DMS79 treated with DMSO at 0.1 percent for 48 hours (cell line): ENCODE measurements around the gene TCTA.
"Not testable (repeated sequence)": the region's sequence is repeated elsewhere in the genome, so short reads cannot be mapped to it uniquely, and the experiment has no call there.

Source experiments
- DNase-seq: peaks from one replicate; lab custom pipeline; 2025; lab: John Stamatoyannopoulos, UW

TCTA gene

GRCh38 chr3:49411968-49412631 is at the start of gene TCTA, which contains the start of gene RHOA:
TSS of gene TCTA (plus strand) at chr3:49412423. CDS start at chr3:49412427, 4 bp downstream.
TSS of gene RHOA (minus strand) at chr3:49411976. CDS start at chr3:49375589, 36,387 bp downstream.
- peak; percentile 92 for DNase-seq

DNA sequence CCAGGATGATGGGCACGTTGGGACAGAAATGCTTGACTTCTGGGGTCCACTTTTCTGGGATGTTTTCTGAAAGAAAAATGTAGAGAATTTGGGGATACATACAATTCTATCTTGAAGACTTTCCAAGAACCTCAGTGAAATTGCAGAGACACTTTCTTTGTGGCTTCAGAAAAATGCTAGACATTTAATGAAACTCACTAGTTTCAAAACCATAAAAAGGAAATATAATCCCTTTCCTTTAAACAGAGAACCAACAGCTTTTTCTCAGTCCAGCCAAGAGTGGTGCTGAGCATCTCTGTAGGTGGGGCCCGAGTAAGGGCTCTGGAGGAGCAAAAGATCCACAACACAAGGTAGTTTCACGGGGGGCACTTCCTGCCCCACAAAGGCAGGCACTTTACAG is 49.7 kb upstream of the TCTA start:
- no peak for DNase-seq

GRCh38 chr3:49370585-49371290 is 41.5 kb upstream of the TCTA start:
- no peak for DNase-seq

DNA sequence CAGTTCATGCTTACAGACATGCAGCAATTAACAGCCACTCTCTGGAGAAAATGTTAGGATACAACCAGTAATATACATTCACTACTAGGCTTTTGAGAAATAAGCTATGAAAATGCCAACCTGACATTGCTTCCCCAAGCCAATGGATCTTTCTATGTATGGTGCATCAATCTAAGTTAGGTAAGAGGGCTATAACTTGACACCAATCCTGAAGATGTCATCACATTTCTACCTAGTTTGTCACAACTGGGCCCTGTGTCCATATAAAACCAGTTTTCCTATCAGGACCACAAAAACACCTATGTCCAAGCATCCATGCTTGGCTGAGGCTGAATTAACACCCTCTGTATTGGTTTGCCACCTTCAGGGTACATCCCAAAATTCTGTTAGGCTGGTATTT is 40.3 kb upstream of the TCTA start:
- no peak for DNase-seq

GRCh38 chr3:49377483-49377882 is 34.7 kb upstream of the TCTA start:
- DNase-seq, result no peak

GRCh38 chr3:49378249-49378895 is 33.9 kb upstream of the TCTA start:
- DNase-seq, result peak; percentile 1

DNA sequence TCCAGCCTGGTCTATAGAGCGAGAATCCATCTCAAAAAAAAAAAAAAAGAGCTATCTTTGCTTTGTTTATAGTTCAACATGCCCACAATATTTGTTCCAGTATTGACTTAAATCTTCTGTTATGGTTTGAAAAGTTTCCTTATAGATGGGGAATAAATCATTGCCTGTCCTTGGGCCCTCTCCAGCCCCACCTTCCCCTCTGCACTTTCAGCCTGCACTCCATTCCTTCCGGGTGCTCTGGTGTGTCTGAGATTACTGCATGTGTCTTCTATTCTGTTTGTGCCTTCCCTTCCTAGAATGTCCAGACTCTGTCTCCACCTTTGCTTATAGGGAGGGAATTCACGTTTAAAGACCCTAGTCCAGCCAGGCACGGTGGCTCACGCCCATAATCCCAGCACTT is 28.8 kb upstream of the TCTA start:
- DNase-seq, result no peak

- DNase-seq, result no peak
Observed at GRCh38 chr3:49385617-49386016, 26.6 kb upstream of the TCTA start.

DNA sequence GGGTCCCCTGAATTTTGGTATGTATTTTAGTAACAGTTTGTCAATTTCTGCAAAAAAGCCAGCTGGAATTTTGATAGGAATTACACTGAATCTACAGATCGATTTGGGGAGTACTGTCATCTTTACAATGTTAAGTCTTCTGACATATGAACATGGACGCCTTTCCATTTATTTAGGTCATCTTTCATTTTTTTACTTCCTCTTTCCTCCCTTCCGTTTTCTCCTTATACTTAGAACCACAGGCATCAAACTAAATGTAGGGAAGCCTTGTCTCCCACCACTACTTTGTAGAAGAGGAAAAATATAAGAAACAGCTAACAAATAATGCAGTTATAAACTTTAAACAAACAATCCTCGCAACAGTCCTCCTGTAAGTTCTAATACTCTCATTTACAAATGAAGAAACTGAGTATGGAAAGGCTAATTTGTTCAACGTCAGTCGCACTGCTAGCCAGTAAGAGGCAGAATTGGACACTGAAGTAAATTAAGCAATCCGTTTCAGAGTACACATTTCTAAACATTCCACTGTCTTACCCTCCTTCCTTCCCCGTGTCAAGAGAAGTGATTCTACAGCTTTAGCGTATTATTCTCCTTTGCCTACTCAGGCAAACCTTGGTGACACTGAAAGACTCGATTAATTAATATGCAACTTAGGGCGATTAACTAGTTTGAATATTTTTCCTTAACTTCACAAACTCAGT is 26.0 kb upstream of the TCTA start:
- no peak for DNase-seq

DNA sequence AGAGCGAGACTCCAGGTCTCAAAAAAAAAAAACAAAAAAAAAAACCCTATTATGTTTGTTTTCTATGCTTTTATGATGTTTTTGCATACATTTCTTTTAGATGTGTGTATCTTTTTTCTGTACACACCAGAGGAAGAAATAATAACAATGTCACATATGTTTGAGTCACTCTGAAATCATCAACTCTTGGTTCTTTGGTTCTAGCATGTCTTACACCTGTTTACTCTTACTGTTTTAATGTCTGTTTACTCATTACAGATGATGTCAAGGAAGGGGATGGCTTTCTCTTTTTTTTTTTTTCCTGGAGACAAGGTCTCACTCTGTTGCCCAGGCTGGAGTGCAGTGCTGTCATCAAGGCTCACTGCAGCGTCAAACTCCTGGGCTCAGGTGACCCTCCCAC is 24.5 kb upstream of the TCTA start:
- DNase-seq, result no peak

DNA sequence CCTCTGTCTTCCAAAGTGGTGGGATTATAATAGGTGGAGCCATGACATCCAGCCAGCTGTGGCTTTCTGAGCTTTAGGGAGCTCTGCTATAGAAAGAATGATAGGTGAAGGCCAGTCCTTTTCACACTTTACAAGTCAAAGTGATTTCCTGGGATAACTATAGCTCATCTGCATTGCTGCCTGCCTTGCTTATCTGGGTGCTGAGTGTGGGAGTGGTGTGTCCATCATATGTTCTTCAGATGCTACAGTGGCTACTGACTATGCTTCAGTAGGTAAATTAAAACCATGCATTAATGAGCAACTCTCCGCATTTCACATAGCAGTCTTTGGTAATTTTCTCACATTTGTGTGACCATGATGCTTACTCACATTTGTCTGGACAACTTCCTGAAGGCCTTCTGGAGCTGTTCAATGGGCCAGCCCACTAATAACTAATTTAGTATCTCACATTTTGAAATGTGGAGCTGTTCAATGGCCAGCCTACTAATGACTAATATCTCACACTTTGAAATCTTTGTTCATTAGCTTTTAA is 23.9 kb upstream of the TCTA start:
- no peak for DNase-seq

DNA sequence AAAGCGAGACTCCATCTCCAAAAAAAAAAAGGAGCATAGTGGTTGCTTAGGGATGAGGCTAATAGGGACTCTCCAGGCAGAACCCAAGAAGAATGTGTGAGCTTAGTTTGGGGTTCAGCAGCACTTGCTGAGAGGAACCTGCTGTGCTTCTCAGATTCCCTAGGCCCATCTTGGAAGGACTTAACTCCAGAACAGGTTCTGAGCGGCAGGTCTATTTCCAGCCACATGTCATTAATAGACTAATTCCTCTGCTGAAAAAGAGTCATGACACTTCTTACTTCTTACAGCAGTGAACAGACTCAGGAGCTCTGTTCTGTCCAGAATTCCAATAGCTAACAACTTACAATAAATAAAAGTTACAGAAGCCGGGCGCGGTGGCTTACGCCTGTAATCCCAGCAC is 22.9 kb upstream of the TCTA start:
- DNase-seq, result no peak

DNA sequence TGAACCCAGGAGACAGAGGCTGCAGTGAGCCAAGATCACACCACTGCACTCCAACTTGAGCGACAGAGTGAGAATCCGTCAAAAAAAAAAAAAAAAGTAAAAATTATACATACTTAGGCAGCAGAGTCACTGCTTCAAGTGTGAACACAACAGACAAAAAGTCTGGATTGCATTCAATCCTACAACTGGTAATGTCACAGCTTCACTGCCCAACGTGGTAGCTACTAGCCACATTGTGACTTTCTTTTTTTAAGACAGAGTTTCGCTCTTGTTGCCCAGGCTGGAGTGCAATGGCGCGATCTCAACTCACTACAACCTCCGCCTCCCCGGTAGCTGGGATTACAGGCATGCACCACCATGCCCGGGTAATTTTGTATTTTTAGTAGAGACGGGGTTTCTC is 20.9 kb upstream of the TCTA start:
- DNase-seq, result not testable (repeated sequence)

DNA sequence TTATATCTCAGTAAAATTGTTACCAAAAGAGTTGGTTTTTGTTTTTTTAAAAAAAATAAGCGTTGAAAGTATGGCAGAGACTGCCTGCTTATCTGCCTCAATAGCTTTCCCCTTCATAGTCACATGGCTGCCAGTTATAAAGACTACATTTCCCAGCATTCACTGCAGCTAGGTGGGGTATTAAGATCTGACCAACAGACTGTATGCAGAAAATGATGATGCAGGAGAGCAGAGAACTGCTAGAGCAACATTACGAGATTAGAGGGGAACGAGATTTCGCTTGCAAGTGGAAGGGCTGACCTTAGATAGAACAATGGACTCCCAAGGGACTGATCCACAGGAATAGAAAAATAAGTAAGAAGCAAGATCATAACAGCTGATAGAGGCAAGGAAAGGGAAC is 14.8 kb upstream of the TCTA start:
- no peak for DNase-seq

GRCh38 chr3:49399461-49399860 is 12.8 kb upstream of the TCTA start:
- no peak for DNase-seq

DNA sequence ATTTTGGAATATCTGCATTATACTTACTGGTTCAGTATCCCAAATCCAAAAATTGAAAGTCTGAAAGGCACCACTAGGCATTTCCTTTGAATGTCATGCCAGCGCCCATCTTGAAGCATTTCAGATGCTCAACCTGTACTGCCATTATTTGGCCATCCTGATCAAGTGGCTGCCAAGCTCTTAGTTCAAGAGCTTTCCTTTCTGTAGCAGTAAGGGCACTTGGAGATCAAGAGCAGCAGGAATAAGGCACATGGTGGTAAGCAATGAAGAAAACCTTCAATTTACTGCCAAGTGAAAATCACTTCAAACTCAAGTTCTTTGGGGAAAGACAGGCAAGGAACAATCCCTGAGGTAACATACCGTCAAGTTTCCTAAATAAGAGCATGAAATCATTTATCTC is 10.5 kb upstream of the TCTA start:
- peak; percentile 84 for DNase-seq

- DNase-seq, result no peak
Observed at GRCh38 chr3:49403891-49404290, 8.3 kb upstream of the TCTA start.

DNA sequence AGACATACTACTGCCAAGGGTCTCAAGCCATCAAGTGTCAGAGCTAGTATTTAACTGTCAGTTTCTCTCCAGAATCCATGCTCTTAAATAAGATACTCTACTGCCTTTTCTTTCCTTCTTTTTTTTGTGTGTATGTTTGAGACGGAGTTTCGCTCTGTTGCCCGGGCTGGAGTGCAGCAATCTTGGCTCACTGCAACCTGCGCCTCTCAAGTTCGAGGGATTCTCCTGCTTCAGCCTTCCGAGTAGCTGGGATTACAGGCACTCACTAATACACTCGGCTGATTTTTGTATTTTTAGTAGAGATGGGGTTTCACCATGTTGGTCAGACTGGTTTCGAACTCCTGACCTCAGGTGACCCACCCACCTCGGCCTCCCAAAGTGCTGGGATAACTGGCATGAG is 6.7 kb upstream of the TCTA start:
- peak; percentile 42 for DNase-seq

DNA sequence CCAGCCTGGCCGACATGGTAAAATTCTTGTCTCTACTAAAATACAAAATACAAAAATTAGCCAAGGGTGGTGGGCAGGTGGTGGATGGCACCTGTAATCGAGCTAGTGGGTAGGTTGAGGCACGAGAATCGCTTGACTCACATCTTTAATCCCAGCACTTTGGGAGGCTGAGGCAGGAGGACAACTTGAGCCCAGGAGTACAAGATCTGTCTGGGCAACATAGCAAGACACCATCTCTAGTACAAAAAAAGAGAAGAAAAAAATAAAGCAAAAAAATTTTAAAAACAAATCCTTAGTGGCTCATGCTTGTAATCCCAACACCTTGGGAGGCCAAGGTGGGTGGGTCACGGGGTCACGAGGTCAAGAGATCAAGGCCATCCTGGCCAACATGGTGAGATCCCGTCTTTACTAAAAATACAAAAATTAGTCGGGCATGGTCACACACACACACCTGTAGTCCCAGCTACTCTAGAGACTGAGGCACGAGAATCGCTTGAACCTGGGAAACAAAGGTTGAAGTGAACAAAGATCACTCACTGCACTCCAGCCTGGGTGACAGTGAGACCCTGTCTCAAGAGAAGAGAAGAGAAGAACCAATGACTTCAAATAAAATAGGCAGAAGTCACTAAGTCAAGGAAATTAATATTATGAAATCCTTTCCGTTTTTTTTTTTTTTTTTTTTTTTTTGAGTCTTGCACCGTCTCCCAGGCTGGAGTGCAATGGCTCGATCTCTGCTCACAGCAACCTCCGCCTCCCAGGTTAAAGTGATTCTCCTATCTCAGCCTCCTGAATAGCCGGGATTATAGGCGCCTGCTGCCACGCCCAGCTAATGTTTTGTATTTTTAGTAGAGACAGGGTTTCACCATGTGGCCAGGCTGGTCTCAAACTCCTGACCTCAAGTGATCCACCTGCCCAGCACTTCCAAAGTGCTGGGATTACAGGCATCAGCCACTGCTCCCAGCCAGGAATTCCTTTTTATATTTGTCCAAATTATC is 5.4 kb upstream of the TCTA start:
- no peak for DNase-seq

DNA sequence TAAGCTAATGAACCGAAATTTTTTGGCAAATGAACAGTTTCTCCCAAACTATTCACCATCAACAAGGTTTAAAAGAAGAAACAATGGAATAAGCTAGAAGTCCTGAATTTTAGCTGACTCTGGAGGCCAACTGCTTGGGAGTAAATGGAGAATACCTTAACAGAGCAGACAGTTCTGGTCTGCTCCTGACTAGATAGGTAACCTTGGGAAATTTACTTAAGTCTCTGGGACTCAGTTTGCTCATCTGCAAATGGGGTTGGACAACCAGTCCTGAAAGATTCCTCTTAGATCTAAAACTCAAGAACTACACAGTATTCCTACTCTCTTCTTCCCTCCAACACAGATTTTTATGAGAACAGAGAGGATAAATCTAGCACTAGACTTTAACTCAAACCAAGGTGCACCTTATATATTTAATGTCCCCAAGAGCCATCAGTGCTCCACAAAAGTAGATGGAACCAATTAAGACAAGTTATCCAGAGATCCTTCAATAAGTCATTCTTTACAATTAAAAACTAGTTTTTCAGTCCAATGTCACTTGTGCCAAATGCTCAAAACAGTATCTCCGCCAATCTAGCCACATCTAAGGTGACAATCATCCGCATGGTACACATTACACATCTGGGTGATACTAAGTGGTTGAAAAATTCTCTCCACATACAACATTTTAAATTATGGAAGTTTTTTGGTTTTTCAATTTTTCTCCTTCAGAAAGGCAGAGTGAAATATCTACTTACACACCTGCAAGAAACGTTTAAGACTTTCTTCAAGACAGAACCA is 2.0 kb upstream of the TCTA start:
- DNase-seq, result no peak
